KG1 (cell line): ENCODE results near the gene SPDYE17.
"Not testable (repeated sequence)": the region's sequence is repeated elsewhere in the genome, so short reads cannot be mapped to it uniquely, and the experiment has no call there.

Experiments
- DNase-seq: peaks from one replicate; lab custom pipeline; 2025; lab: John Stamatoyannopoulos, UW

SPDYE17 gene

GRCh38 chr7:77032261-77032660 is at the start of gene SPDYE17:
Gene SPDYE17, minus strand, starts transcription at chr7:77032361. Its CDS starts 1,791 bp downstream, at chr7:77030570.
- not testable (repeated sequence) for DNase-seq

- DNase-seq, result not testable (repeated sequence)
These were observed 48.1 kb upstream of the SPDYE17 start for GRCh38 chr7:77080236-77080635.

GRCh38 chr7:77079624-77080023 is 47.5 kb upstream of the SPDYE17 start:
- not testable (repeated sequence) for DNase-seq

- DNase-seq, result not testable (repeated sequence)
These were observed 47.0 kb upstream of the SPDYE17 start for GRCh38 chr7:77079112-77079511.

- DNase-seq, result not testable (repeated sequence)
These were observed 44.9 kb upstream of the SPDYE17 start for GRCh38 chr7:77077060-77077459.

- DNase-seq, result not testable (repeated sequence)
These were observed 42.7 kb upstream of the SPDYE17 start for GRCh38 chr7:77074786-77075396.

- DNase-seq, result not testable (repeated sequence)
These were observed 38.9 kb upstream of the SPDYE17 start for GRCh38 chr7:77071108-77071507.

- not testable (repeated sequence) for DNase-seq
These were observed 33.7 kb upstream of the SPDYE17 start for GRCh38 chr7:77065869-77066268.

- not testable (repeated sequence) for DNase-seq
These were observed 31.6 kb upstream of the SPDYE17 start for GRCh38 chr7:77063732-77064131.

GRCh38 chr7:77062557-77062956 is 30.4 kb upstream of the SPDYE17 start, which contains the start of gene SPDYE18:
Gene SPDYE18, minus strand, starts transcription at chr7:77062558. Its CDS starts 2,046 bp downstream, at chr7:77060512.
- DNase-seq, result not testable (repeated sequence)

GRCh38 chr7:77026349-77026748 is 5.8 kb downstream of the SPDYE17 start:
- DNase-seq, result not testable (repeated sequence)

- DNase-seq, result not testable (repeated sequence)
These were observed 22.0 kb downstream of the SPDYE17 start for GRCh38 chr7:77010074-77010680.

- DNase-seq, result not testable (repeated sequence)
These were observed 24.2 kb downstream of the SPDYE17 start for GRCh38 chr7:77008000-77008399.

GRCh38 chr7:77006127-77007110 is 25.7 kb downstream of the SPDYE17 start:
- not testable (repeated sequence) for DNase-seq

GRCh38 chr7:77005461-77006057 is 26.6 kb downstream of the SPDYE17 start:
- not testable (repeated sequence) for DNase-seq

- not testable (repeated sequence) for DNase-seq
These were observed 28.0 kb downstream of the SPDYE17 start for GRCh38 chr7:77004151-77004550.

GRCh38 chr7:77003241-77003640 is 28.9 kb downstream of the SPDYE17 start:
- not testable (repeated sequence) for DNase-seq

- DNase-seq, result not testable (repeated sequence)
These were observed 29.4 kb downstream of the SPDYE17 start for GRCh38 chr7:77002678-77003233.

- not testable (repeated sequence) for DNase-seq
These were observed 30.1 kb downstream of the SPDYE17 start for GRCh38 chr7:77002104-77002503.

GRCh38 chr7:76999474-77000107 is 32.6 kb downstream of the SPDYE17 start:
- not testable (repeated sequence) for DNase-seq
